Pancreas (tissue), 10 donors: ENCODE results near the gene CD274. TPM values are rescaled to one million over a fixed set of nuclear protein-coding genes. Genes with fewer than 3 reads are reported as not detected.

Experiments used
- ATAC-seq, 4 donors: fragments of 200-7000 bp; cut with Tn5 transposase; one replicate each; pipeline versions ENCODE4 v1.8.0 to v1.9.1; 2020; ENCODE audit warnings: mild to moderate bottlenecking in 4 of 4, moderate library complexity in 4 of 4
- DNase-seq, 6 donors: peaks; one replicate each; pipeline ENCODE4 v3.0.0-alpha.2; 2020
- FAIRE-seq: peaks from 2 replicates; lab custom pipeline; 2012; peaks lifted over from hg19 to GRCh38; lab: Jason Lieb, UNC
- H3K27ac ChIP-seq, 4 donors: fragments of 200-600 bp; sonication (generic); 1 replicate in 3 of 4; 2 replicates in 1 of 4; pipeline versions ENCODE4 v1.5.0 to v1.8.0; 2020
- H3K27me3 ChIP-seq, 4 donors: fragments of 200-600 bp; one replicate each; pipeline ENCODE4 v1.8.0; 2021
- H3K36me3 ChIP-seq, 3 donors: fragments of 200-600 bp; sonication (generic) in 1 of 3; one replicate each; pipeline versions ENCODE4 v1.5.0 to v1.8.0; 2020 to 2021
- H3K4me1 ChIP-seq, 3 donors: fragments of 200-600 bp; one replicate each; pipeline ENCODE4 v1.8.0; 2021
- H3K4me3 ChIP-seq, 4 donors: fragments of 200-600 bp; sonication (generic) in 2 of 4; one replicate each; pipeline versions ENCODE4 v1.5.0 to v1.8.0; 2020 to 2021
- H3K9me3 ChIP-seq, 4 donors: fragments of 200-600 bp; one replicate each; pipeline ENCODE4 v1.8.0; 2021
- WGBS, 2 donors: extraction: QIAGEN DNeasy Blood & Tissue Kit; methylation state at CpG; one replicate each; pipeline ENCODE4 v1.1.7; 2013; 5-methylcytosine and 5-hydroxymethylcytosine counted together
- intact Hi-C, 3 donors: fragments of 100-400 bp; cut with DNase I; formaldehyde crosslinking; loops; one replicate each; pipeline versions ENCODE4 v1.11.1 to v1.14.2; 2022
- polyA plus RNA-seq, 2 donors: library from polyadenylated mRNA; stranded (reverse); fragments of 200-250 nt; gene quantifications; one replicate each; pipeline ENCODE4 v1.2.3, GENCODE V29; 2013
- total RNA-seq, 6 donors: library from RNA; stranded (reverse); fragmentation: NEBNext Ultra II Directional in 4 of 6; extraction: Animal tissue kit (Norgen Biotek cat#: 25700) in 4 of 6; gene quantifications; one replicate each; pipeline versions ENCODE4 v1.2.1 to v1.2.4, GENCODE V29; 2021 to 2023
- TF ChIP-seq, protein P1 (sequence below), 4 donors: fragments of 200-600 bp; sonication (generic) in 3 of 4; IDR thresholded peaks; one replicate each; pipeline versions ENCODE4 v1.5.0 to v1.8.0; 2021; ENCODE audit warnings: antibody characterized with exemption in 4 of 4
- donor health status: healthy with polysubstance abuse.
- donor health status: DM: no; HTN: no; CAD: no; lungs with moderate emphysema.
- donor health status: DM: no; HTN: no; CAD: no.
- donor health status: control.
- donor health status: control.
- donor health status: Bipolar disorder and iron deficiency.
- donor health status: DM: yes; HTN: yes; CAD: no.
- donor health status: DM: no; HTN: no; CAD: no.
- donor health status: DM: no; HTN: no; CAD: no.
- donor health status: DM: yes; HTN: yes; CAD: no.

CD274 gene
- total and polyA plus RNA-seq, 8 donors, result 0.63 to 1.9 (median 1.5) TPM

DNA sequence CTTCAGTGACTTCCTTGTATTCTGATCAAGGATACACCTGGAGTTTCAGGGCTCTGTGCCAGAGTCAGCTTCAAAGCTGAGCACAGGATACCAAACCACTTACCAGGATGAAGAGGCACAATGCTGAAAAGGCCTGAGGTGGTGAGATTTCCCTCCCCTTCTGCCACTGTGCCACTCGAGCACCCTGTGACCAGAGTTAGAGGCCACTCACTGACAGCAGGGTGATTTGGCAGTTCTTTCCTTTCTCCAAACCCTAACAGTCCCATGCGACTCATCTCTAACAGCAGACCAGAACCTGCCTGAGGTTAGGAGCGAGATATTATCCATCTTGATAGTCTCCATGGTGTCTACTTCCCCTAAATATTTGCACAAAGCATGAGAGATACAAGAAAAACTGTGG lies 14.4 kb upstream of the CD274 start:
- intact Hi-C loops, result no loop called here
- DNase-seq (no peak), ATAC-seq (no peak), FAIRE-seq (no peak)
- TF ChIP-seq, protein P1, sequence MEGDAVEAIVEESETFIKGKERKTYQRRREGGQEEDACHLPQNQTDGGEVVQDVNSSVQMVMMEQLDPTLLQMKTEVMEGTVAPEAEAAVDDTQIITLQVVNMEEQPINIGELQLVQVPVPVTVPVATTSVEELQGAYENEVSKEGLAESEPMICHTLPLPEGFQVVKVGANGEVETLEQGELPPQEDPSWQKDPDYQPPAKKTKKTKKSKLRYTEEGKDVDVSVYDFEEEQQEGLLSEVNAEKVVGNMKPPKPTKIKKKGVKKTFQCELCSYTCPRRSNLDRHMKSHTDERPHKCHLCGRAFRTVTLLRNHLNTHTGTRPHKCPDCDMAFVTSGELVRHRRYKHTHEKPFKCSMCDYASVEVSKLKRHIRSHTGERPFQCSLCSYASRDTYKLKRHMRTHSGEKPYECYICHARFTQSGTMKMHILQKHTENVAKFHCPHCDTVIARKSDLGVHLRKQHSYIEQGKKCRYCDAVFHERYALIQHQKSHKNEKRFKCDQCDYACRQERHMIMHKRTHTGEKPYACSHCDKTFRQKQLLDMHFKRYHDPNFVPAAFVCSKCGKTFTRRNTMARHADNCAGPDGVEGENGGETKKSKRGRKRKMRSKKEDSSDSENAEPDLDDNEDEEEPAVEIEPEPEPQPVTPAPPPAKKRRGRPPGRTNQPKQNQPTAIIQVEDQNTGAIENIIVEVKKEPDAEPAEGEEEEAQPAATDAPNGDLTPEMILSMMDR (IDR thresholded peaks at IDR 0.05), result no peak
- no peaks in the 10 kb centered on the region for H3K36me3 ChIP-seq
- no peaks in the 10 kb centered on the region for H3K9me3 ChIP-seq
- peaks cover 5 to 15% (median 10%) of the 10 kb centered on the region in 3 donors for H3K4me1 ChIP-seq
- H3K4me3 ChIP-seq, result no peak overlapping the region
- H3K27me3 ChIP-seq, result no peaks in the 10 kb centered on the region
- 81 to 96% methylated on average over 3 of the region's 3 CpGs for WGBS, 2 donors
- H3K27ac ChIP-seq, result no peak overlapping the region

DNA sequence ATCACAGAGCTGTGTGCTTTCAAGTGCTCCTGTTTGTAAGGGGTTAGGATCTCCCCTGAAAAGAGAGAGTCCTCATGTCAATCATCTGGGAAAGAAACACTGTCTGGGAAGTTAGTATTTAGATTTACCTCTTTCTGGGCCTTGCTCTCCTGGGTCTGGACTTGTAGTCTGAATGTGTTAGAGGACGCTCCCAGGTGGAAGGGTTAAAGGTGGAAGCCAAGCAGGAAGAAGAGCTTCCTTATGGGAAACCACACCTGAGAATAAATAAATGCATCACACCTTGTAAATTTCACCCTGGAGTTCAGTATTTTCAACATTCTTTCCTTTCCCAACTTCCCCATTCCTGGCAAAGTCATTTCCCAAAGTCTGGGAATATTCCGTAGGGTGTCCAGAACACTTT lies 13.9 kb upstream of the CD274 start:
- 70 to 71% methylated on average over 2 of the region's 2 CpGs for WGBS, 2 donors
- H3K4me1 ChIP-seq, result peaks cover 5 to 15% (median 10%) of the 10 kb centered on the region in 3 donors
- peak overlapping the region in 2 of 4 donors; percentile 73 to 96 for H3K27ac ChIP-seq
- no peaks in the 10 kb centered on the region for H3K36me3 ChIP-seq
- no peak for DNase-seq
- no peak for FAIRE-seq
- intact Hi-C loops, result no loop called here
- H3K27me3 ChIP-seq, result no peaks in the 10 kb centered on the region
- TF ChIP-seq, protein P1 (IDR thresholded peaks at IDR 0.05), result no peak
- ATAC-seq, result no peak
- no peaks in the 10 kb centered on the region for H3K9me3 ChIP-seq
- H3K4me3 ChIP-seq, result peak overlapping the region in 1 of 4 donors; percentile 60

DNA sequence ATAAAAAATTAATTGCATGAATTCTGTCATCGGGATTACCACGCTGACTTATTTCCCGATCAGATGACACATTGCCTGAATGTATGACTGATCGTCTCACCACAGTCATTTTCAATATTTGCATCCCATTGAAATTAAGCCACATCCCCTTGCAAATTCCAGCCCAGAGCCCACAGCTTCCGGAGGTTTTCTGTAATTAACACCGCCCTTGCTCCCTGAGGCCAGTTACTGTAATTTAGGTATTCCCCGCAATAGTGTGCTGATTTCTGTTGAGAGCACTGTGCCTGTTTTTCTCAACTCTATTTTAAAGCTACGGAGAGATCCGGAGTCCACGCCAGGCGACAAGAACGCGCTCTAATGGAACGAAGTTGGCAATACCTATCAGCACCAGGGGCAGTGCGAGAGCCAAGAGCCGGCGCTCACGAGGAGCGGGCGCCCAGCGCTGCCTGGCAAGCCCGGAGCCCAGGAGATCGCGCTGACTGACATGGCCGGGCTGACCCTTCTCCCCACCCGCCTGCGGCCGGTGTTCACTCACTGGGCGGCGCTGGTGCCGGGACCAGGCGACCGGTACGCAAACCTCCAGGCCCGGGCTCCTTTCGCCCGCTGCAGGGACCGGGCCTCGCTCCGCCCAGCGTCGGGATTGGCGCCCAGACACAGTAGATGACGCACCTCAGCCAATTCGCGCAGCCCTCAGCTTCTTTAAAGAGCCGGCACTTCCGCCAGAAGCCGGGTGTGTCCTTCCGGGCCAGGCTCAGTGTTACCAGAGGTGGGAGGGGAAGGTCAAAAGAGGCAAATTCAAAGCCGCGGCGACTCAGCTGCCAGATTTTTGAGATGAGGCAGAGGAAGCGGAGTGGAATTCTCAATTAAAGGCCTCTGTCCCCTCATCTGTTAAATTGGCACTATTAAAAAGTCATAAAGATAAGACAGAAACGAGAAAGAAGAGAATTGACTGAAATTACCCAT lies 12.8 kb upstream of the CD274 start, which contains the start of gene PLGRKT:
Gene PLGRKT, minus strand, starts transcription at position 672 of the 963 bp plus-strand sequence. CDS start 5,948 bp downstream, outside the sequence.
- Histone ChIP-seq H3K4me3 (peak within 1 kb of the TSS; percentile 20 to 79 (median 52)), H3K9me3 (no peaks in the 10 kb centered on the region), H3K4me1 (peaks cover 5 to 15% (median 10%) of the 10 kb centered on the region in 3 donors), H3K27ac (peak within 1 kb of the TSS; percentile 73 to 96 (median 93)), H3K27me3 (no peaks in the 10 kb centered on the region), H3K36me3 (no peaks in the 10 kb centered on the region)
- TF ChIP-seq, protein P1 (IDR thresholded peaks at IDR 0.05), result peak in 1 of 4 donors; percentile 4
- peak; percentile 81 for FAIRE-seq
- ATAC-seq, result peak; percentile 97 to 99 (median 98)
- WGBS, 2 donors, result 0 to 1% methylated on average over 55 of the region's 55 CpGs
- intact Hi-C loops, result no loop called here
- peak; percentile 94 to 97 (median 95) for DNase-seq

DNA sequence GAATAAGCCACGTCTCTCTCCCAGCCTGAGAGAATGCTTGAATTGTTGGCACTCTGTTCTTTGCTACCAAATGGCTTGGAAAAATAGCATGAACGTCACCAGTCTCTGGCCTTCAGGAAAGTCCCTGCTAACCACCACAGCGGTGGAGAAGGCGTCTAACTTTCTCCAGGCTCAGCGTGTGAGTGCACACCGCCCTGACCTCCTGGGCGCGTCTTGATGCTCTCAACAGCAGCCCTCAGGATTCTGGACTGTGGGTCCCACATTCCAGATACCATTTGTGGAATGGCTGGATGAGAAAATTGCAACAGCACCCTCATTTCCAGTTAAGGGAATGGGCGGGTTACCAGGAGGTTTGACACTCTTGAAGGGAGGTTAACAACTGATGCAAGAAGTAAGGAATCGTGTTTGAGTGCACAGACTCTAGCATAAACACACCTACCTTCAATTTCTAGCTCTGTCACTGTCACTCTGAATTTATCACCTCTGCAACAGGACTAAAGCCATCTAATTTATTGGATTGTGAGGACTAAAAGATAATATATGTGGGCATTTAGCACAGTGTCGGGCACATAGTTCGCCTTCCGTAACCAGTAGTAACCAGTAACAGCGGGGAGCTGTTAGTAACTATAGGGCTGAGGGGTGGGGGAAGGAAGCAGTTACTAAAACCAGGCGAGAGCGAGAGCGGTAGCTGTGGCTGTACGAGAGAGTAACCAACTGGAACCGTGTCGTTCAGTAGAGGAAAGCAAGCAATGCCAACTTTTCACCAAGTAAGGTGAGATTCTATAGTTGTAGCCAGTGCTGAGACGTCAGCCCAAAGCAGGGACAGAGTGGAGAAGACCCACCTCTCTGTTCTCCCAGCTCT lies 11.8 kb upstream of the CD274 start:
- intact Hi-C loops, result no loop called here

More for the DNA sequence above, 11.8 kb upstream of the CD274 start:
- Histone ChIP-seq H3K4me1 (peaks cover 5 to 15% (median 10%) of the 10 kb centered on the region in 3 donors), H3K27me3 (no peaks in the 10 kb centered on the region), H3K27ac (peak overlapping the region; percentile 73 to 96 (median 93)), H3K4me3 (peak overlapping the region; percentile 20 to 79 (median 52)), H3K9me3 (no peaks in the 10 kb centered on the region), H3K36me3 (no peaks in the 10 kb centered on the region)
- DNase-seq (no peak), FAIRE-seq (no peak), ATAC-seq (peak in 2 of 4 donors; percentile 23 to 29)
- TF ChIP-seq, protein P1 (IDR thresholded peaks at IDR 0.05), result no peak
- 60 to 62% methylated on average over 21 of the region's 21 CpGs for WGBS, 2 donors
